HG03064 (cell line): Measurements from ENCODE around the gene CMPK1.
"Not testable (repeated sequence)": the region's sequence is repeated elsewhere in the genome, so short reads cannot be mapped to it uniquely, and the experiment has no call there.

Source experiments
- ATAC-seq: cut with Tn5 transposase; IDR thresholded peaks from one replicate; pipeline ENCODE4 v1.9.1; 2021; ENCODE audit warnings: low read depth; ENCODE audit not compliant: unreplicated experiment

Gene CMPK1, protein sequence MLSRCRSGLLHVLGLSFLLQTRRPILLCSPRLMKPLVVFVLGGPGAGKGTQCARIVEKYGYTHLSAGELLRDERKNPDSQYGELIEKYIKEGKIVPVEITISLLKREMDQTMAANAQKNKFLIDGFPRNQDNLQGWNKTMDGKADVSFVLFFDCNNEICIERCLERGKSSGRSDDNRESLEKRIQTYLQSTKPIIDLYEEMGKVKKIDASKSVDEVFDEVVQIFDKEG

DNA sequence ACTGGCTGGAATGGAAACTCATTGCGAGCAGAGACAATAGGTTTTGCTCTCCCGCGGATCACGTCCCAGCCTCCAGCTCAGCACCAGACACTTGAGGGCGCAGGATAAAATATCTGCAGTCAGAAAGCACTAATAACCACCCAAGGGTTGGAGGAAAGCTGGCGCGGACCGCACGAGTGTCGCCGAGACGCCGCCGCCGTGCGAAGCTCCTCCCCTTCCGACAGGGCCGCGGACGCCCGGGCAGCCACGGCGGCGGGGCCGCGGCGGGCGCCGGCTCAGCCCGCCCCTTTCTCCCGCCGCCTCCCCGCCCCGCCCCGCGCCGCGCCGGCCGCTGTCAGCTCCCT is at the start of gene CMPK1:
Gene CMPK1 (plus strand): TSS at position 213 of the 344 bp plus-strand sequence. CDS start 156 bp downstream, outside the sequence.
- peak; percentile 76 for ATAC-seq

DNA sequence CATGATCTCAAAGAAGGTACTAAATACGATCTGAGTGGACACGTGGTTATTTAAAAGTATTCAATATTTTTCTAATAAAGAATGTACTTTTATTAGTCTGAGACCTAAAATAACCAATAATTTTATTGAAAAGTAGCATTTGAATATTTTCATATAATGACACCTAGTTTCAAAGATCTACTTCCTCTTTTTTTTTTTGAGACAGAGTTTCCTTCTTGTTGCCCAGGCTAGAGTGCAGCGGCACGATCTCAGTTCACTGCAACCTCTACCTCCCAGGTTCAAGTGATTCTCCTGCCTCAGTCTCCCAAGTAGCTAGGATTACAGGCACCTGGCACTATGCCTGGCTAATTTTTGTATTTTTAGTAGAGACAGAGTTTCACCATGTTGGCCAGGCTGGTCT is 45.5 kb upstream of the CMPK1 start:
- not testable (repeated sequence) for ATAC-seq

DNA sequence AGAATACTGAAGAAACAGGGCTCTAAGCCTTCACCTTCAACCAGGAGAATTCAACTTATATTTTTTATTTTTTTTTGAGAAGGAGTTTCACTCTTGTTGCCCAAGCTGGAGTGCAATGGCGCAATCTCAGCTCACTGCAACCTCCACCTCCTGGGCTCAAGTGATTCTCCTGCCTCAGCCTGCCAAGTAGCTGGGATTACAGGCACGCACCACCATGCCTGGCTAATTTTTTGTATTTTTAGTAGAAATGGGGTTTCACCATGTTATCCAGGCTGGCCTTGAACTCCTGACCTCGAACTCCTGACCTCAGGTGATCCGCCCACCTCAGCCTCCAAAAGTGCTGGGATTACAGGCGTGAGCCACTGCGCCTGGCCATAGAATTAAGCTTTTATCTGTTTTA is 38.7 kb upstream of the CMPK1 start:
- ATAC-seq = not testable (repeated sequence)

DNA sequence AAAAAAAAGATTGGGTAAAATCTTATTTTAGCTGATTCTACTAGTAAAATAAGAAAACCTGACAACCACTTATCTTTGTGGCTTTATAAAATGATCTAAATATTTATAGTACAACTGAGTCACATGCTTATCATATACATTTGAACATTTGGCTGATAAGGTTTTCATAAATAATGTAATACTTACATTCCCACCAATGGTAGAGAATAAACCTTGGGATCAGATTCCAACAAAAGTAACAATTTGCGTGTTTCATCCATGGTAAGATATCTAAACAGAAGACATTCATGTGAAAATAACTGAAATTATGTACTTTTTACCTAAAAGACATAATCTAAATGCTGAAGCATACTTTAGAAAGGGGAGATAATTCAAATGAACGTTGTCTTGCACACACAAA is 38.0 kb upstream of the CMPK1 start:
- no peak for ATAC-seq

DNA sequence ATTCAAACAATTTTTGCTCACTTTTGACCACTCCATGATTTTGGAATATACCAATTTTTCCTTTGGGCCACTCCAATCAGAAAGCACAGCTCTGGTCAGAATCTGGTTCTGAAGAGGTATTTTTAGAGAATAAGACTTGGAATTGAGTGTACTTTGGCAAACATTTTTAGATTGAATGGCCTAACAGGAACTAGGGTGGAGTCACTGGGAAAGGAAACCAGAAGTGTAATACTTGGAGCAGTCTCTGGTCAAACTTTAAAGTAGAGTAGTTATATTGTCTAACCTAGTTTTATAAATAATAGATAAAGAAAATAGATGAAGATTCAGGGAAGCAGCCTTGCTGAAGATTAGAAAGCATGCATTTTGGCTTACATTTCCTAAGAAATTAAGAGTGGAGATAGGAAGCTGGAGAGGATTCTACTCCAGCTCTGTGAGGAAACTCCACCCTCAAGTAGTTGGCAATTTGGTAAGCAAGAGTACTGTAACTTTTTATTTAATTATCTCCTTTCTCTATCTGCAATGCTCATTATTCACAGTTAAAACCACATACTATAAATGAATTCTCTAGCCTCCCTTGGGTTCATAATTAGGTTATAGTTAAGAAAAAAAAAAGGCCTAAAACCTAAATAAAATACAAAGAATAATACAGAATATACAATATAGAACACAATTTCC is 35.4 kb upstream of the CMPK1 start:
- no peak for ATAC-seq

DNA sequence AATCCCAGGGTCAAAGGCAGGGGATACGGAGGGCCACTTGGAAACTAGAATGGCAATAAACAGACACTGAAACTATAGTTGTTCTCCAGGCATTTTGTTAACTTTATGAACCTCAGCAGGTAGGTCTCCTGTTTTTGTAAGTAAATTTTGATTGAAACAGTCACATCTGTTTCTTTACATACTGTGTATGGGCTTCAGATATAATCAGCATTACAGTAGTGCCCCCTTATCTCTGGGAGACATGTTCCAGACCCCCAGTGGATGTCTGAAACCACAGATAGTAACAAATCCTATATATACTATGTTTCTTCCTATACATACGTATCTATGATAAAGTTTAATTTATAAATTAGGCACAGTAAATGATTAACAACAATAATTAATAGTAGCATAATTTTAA is 31.1 kb upstream of the CMPK1 start:
- ATAC-seq = no peak

DNA sequence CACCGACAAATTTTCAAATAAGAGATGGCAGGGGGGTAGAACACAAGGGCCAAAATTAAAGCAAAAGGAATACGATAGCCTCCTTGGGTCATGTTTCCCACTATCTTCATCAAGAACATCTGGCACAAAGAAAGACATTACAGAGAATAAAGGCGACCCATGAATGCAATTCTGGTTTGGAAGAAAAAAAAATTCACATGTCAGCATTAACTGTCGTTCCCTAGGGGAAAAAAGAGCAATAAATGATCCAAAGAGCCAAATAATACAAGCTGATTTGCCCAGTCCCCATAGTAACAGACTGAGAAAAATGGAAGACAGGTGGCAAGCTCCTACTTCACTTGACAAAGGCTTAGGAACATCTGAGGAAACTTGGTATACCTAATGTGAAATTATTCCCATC is 24.2 kb upstream of the CMPK1 start:
- ATAC-seq = no peak

DNA sequence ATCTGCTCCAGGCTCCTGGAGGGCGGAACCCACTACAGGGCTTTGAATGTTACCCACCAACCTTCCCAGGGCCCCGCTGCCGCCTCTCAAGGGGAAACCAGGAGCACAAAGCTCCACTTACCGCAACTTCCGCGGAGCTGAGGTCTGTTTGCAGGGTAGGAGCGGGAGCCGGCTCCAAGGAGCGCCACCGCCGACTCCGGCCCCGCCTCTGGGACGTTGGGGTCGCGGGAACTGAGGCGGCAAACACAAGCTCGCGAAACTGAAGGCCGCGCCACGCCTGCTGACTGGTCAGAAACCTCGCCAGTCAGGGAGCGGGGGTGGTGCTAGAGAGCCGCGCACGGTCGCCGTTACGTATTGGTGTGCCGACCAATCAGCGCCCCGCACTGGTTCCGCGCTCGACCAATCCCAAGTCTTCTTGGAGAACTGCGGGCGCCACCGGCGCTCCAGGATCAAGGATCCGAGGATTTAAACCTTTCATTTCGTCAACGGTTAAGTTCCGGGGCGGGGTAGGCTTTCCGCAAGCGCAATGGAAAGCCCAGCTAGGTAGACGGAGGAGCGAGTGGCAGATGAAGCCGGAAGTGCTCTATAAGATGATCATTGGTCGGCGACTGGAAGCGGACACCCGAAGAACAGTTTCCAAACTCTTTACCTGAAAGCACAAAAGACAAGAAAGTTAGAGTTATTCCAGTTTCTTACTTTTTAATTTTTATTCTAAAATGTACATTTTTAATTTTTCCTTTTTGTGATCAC is 19.5 kb upstream of the CMPK1 start, which contains the start of gene STIL:
Gene STIL (minus strand): TSS at position 233 of the 750 bp plus-strand sequence. CDS start 3,828 bp downstream, outside the sequence.
- peak; percentile 92 for ATAC-seq

DNA sequence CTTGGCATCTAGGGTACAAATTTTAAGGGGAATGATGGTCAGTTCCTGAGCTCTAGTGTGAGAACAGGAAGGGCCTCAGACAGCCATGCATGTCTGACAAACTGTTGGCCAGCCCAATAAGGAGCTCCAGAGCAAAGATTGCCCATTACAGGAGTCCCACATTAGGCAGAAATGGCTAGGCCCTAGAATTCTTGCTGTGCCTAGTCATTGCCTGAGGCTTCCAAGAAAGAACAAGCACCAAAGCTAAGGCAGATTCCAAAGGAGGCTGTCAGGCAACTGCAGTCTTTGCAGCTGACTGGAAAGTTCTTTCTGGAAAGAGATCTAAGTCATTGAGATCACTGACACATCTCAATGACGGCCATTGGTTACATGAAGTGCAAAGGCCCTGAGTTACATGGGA is 15.7 kb upstream of the CMPK1 start:
- no peak for ATAC-seq

DNA sequence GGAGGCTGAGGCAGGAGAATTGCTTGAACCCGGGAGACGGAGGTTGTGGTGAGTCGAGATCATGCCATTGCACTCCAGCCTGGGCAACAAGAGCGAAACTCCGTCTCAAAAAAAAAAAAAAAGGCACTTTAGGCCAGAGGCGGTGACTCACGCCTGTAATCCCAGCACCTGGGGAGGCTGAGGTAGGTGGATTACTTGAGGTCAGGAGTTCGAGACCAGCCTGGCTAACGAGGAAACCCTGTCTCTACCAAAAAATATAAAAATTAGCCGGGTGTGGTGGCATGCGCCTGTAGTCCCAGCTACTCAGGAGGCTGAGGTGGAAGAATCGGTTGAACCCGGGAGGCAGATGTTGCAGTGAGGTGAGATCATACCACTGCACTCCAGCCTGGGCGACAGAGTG is 13.6 kb upstream of the CMPK1 start:
- ATAC-seq = not testable (repeated sequence)

DNA sequence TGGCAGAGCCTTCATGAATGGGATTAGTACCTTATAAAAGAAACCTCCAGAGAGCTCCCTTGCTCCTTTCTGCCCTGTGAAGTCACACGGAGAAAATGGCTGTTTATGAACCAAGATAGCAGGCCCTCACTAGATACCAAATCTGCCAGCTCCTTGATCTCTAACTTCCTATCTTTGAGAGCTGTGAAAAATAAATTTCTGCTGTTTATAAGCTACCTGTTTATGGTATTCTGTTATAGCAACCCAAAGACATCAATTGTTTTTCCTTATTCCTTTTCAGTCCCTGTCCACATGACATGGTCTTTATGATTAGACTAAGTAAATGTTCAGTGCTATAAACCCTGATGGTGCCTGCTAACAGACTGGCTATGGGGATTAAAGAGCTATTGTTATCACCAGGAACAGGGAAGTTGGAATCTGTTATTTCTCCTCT is 10.0 kb upstream of the CMPK1 start:
- no peak for ATAC-seq

DNA sequence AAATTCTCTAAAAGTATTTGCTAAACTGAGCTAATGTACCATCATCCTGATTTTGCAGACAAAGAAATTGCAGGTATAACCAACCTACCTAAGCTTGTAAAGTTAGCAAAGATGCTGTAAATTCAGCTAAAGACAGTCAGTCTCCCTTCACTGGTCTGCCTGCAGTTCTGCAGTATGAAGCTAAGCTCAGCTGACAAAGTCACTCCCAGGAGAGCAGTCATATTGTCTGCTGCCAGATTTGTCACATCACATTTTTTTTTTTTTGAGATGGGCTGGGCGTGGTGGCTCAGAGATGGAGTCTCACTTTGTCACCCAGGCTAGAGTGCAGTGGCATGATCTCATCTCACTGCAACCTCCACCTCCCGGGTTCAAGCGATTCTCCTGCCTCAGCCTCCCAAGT is 8.9 kb upstream of the CMPK1 start:
- ATAC-seq = no peak

DNA sequence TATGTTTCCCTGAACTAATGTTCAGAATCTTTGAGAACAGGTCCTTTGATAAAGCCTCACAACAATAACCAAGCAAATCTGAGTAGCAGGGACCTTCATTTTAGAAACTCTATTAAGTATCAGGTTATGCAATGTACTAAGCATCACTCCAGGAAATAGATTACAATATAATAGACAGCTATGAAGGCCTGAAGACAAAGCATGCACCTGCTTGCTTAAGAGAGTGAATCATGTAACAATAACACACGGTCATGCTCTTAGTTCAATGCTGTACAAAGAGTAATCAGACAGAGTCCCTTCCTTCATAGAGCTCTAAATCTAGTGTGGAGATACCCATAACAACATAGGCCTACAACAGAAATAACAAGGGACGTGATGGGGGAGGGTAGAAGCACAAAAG is 8.1 kb upstream of the CMPK1 start:
- no peak for ATAC-seq

DNA sequence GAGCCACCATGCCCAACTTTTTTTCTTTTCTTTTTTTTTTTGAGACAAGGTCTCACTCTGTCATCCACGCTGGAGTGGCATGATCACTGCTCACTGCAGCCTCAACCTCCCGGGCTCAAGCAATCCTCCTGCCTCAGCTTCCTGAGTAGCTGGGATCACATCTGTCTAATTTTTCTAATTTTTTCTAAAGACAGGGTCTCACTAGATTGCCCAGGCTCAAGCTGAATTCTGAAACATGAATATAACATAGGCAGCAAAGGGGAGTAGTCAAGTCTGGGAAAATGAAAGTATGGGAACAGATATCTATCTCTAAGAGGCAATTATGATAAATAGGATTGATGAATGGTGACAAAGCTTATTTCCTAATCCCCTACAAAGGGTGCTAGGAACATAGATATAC is 7.3 kb upstream of the CMPK1 start:
- no peak for ATAC-seq

DNA sequence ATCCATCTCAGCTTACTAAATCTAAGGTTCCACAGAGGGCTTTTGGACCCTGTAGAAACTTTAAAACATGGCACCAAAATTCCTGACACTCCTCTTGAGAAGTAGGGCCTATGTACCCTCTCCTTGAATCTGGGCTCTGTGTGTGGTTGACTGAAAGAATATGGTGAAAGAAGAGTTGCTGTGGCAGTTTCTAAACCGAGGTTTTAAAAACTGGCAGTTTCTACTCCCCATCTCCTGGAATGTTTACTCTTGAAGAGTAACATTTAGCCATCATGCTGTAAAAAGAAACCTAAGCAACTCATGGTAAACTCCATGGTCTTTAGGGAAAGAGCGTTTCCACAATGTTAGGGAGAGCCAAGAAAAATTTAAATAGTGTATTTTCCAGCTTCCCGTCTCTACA is 4.6 kb upstream of the CMPK1 start:
- ATAC-seq = no peak

DNA sequence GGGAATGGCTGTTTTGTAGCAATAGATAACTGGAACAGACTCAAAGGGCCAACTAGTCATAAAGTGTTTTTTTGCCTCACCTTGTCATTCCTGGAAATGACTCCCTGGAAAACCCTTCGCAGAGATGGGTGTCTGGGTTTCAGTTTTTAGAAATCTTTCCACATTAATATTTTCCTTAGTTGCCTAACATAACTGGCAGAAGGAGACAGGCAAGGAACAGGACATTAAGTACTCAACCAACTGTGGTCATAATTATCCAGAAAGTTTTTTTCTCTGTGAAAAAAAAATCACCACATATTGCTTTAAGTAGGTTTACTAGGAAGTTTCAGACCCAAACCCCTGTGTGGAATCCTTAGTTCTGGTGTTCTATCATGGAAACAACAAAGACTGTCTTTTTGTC is 3.4 kb upstream of the CMPK1 start:
- no peak for ATAC-seq

DNA sequence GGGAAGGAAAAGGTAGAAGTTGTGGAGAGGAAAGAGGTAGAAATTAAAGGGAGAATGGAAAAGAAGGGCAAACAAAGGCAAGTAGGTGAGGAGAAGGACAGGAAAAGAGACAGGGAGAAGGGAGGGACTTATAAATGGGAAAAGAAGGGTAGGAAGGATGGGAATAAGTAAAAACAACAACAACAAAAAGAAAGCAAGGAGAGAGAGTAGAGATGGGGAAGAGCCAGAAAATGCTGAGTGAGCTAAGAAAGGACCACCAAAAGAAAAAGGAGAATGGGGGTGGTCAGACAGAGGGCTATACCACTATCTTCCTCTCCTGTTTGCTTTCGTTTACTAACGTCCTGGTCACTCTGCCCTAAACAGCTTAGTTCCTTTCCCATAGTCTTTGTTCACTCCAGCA is 1.7 kb upstream of the CMPK1 start:
- ATAC-seq = no peak

DNA sequence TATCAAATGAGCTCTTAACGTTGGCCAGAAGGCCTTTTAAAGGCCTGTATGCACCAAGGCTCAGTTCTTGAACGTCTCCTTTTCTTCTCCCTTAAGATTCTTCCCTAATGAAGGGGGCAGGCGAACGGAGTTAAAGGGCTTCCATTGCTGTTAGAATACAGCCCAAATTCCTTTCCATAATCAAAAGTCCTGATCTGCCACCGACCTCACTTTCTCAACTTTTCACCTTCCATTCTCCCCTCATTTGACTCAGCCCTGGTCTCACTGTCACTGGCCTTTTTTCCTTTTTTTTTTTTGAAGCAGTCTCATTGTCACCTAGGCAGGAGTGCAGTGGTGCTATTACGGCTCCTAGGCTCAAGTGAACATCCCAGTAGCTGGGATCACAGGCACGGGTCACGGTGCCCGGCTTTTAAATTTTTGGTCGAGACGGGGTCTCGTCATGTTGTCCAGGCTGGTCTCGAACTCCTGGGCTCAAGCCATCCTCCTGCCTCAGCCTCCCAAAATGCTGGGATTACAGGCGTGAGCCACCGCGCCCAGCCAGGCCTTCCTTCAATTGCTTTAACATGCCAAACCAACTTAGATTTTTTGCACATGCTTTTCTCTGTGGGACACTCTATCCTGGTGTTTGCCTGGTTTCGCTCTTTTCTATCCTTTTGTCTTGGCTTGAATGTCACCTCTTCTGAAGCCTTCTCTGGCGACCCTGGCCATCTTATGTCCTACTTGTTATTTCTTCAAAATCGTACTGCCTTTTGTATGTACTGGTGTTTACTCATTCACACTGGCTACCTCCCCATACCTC is 612 bp upstream of the CMPK1 start:
- no peak for ATAC-seq

DNA sequence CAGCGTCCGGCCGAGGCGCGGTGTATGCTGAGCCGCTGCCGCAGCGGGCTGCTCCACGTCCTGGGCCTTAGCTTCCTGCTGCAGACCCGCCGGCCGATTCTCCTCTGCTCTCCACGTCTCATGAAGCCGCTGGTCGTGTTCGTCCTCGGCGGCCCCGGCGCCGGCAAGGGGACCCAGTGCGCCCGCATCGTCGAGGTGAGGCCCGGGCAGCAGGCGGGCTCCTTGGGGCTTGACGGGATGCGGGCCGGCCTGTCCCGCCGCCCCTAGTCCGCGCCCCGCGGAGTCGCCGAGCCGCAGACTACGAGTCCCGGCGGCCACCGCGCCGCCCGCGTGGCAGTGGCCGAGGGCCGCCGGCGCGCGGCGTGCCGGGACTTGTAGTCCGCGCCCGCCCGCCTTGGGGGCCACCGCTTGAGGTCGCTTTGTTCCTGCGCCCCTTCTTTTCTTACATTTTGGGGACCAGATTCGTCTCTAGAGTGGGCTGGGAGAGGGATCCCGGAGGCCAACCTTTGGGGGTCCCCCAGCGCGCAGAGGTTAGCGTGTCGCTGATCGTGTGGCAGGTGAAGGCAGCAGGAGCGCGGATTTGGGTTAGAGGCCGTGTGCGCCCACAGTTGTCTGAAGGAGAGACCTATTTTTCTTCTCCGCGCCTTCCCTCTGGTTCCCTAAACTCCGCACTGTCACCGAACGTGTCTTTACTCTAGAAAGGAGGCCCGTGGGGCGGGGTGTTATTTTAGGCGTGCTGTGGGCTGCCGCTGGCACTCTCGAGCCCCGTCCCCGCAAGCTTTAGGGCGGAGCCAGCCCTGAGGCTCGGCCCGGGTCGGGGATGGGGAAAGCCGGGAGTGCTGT is 553 bp downstream of the CMPK1 start:
- ATAC-seq = peak; percentile 89
